Vagina (tissue), 2 donors: Measurements from ENCODE around the gene LOXL4. TPM values are rescaled to one million over a fixed set of nuclear protein-coding genes. Genes with fewer than 3 reads are reported as not detected.

ENCODE experiments used
- DNase-seq, 2 donors: peaks; one replicate each; pipeline ENCODE4 v3.0.0-alpha.2; 2017; ENCODE audit errors: extremely low spot score in 2 of 2
- H3K27ac ChIP-seq: fragments of 200-600 bp; sonication (generic); one replicate; pipeline ENCODE4 v1.5.1; 2019
- H3K27me3 ChIP-seq: fragments of 200-600 bp; sonication (generic); one replicate; pipeline ENCODE4 v1.5.1; 2019
- H3K36me3 ChIP-seq, 2 donors: fragments of 200-600 bp; sonication (generic); one replicate each; pipeline ENCODE4 v1.5.1; 2017 to 2019
- H3K4me1 ChIP-seq: fragments of 200-600 bp; sonication (generic); one replicate; pipeline ENCODE4 v1.5.1; 2019
- H3K4me3 ChIP-seq, 2 donors: fragments of 200-600 bp; sonication (generic); 1 replicate in 1 of 2; 2 replicates in 1 of 2; pipeline ENCODE4 v1.5.1; 2016 to 2019
- H3K9me3 ChIP-seq: fragments of 200-600 bp; sonication (generic); one replicate; pipeline ENCODE4 v1.5.1; 2019
- POLR2A ChIP-seq, 2 donors: fragments of 450-650 bp; IDR thresholded peaks; one replicate each; pipeline ENCODE4 v1.6.1; 2017; ENCODE audit warnings: antibody characterized with exemption in 2 of 2, mild to moderate bottlenecking in 2 of 2, moderate library complexity in 2 of 2
- POLR2AphosphoS5 ChIP-seq, 2 donors: sonication (generic); formaldehyde crosslinking; IDR thresholded peaks; one replicate each; pipeline ENCODE4 v1.9.0; 2017; ENCODE audit warnings: antibody characterized with exemption in 2 of 2, mild to moderate bottlenecking in 2 of 2, low read depth in 1 of 2; ENCODE audit not compliant: insufficient read depth in 1 of 2
- intact Hi-C: fragments of 100-400 bp; cut with DNase I; formaldehyde crosslinking; loops from one replicate; pipeline ENCODE4 v1.15.1; 2023
- total RNA-seq: library from RNA; depleted of rRNA; stranded (reverse); fragments of >200 nt; gene quantifications from one replicate; pipeline ENCODE4 v1.2.3, GENCODE V29; 2016
- TF ChIP-seq, protein P1 (sequence below), 3 experiments: fragments of 450-650 bp in 2 of 3; fragments of 200-600 bp in 1 of 3; sonication (generic) in 1 of 3; IDR thresholded peaks; one replicate each; pipeline ENCODE4 v1.5.1; 2017 to 2019; ENCODE audit warnings: antibody characterized with exemption in 3 of 3, mild to moderate bottlenecking in 2 of 3, moderate library complexity in 2 of 3

LOXL4 gene
- total RNA-seq, 1 donor from 2014 or later = 5.2 TPM

DNA sequence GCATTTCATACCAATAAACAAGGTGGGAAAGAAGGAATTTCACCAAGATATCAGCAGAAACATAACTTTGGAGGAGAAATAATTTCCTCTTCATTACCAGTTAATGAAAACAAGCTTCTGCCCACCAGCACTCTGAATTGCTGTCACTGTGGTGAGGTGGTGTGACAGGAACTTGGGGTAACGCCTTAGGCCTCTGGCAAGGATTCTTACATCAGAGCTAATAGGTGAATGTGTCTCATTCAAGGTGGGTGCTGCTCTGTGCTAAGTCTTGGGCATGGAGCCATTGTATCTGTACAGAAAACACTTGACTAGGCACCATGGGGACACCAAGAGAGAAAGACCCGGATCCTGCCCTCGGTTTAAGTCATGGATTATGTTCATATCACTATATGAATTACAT, 8.3 kb upstream of the LOXL4 start:
- intact Hi-C loops = no loop called here
- H3K27me3 ChIP-seq = no peaks in the 10 kb centered on the region
- no peaks in the 10 kb centered on the region for H3K4me1 ChIP-seq
- TF ChIP-seq, protein P1, sequence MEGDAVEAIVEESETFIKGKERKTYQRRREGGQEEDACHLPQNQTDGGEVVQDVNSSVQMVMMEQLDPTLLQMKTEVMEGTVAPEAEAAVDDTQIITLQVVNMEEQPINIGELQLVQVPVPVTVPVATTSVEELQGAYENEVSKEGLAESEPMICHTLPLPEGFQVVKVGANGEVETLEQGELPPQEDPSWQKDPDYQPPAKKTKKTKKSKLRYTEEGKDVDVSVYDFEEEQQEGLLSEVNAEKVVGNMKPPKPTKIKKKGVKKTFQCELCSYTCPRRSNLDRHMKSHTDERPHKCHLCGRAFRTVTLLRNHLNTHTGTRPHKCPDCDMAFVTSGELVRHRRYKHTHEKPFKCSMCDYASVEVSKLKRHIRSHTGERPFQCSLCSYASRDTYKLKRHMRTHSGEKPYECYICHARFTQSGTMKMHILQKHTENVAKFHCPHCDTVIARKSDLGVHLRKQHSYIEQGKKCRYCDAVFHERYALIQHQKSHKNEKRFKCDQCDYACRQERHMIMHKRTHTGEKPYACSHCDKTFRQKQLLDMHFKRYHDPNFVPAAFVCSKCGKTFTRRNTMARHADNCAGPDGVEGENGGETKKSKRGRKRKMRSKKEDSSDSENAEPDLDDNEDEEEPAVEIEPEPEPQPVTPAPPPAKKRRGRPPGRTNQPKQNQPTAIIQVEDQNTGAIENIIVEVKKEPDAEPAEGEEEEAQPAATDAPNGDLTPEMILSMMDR (IDR thresholded peaks at IDR 0.05) = no peak
- TF ChIP-seq POLR2AphosphoS5 (IDR thresholded peaks at IDR 0.05; ENCODE audit: insufficient read depth in 1 of 2, low read depth in 1 of 2) = no peak
- TF ChIP-seq POLR2A (IDR thresholded peaks at IDR 0.05) = no peak
- H3K36me3 ChIP-seq = no peaks in the 10 kb centered on the region
- no peak for DNase-seq
- no peaks in the 10 kb centered on the region for H3K9me3 ChIP-seq
- H3K27ac ChIP-seq = no peak overlapping the region
- H3K4me3 ChIP-seq = no peak overlapping the region

DNA sequence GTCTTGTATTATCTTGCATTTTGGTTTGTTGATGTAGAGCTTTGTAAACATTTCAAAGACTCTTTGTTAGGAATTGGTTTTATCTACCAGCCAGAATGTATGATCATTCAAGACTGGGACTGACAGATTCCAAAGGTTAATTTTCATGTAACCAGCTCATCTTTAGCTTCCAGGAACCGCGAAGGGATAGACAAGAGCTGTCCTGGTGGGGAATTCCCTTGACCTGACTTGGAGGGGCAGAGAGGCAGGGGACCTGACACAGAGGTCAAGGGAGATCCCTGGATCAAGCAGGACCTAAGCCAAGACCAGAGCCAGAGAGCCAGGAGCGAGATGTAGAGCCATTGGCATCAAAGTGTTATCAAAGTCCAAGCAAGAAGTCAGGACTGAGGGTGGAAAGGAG, 6.6 kb upstream of the LOXL4 start:
- H3K4me3 ChIP-seq = no peak overlapping the region
- intact Hi-C loops = no loop called here
- no peak for DNase-seq
- H3K36me3 ChIP-seq = no peaks in the 10 kb centered on the region
- H3K27me3 ChIP-seq = no peaks in the 10 kb centered on the region
- TF ChIP-seq POLR2A (IDR thresholded peaks at IDR 0.05) = no peak
- TF ChIP-seq, protein P1 (IDR thresholded peaks at IDR 0.05) = no peak
- no peak for TF ChIP-seq POLR2AphosphoS5 (IDR thresholded peaks at IDR 0.05; ENCODE audit: insufficient read depth in 1 of 2, low read depth in 1 of 2)
- no peak overlapping the region for H3K27ac ChIP-seq
- no peaks in the 10 kb centered on the region for H3K9me3 ChIP-seq
- peaks cover 4% of the 10 kb centered on the region for H3K4me1 ChIP-seq

DNA sequence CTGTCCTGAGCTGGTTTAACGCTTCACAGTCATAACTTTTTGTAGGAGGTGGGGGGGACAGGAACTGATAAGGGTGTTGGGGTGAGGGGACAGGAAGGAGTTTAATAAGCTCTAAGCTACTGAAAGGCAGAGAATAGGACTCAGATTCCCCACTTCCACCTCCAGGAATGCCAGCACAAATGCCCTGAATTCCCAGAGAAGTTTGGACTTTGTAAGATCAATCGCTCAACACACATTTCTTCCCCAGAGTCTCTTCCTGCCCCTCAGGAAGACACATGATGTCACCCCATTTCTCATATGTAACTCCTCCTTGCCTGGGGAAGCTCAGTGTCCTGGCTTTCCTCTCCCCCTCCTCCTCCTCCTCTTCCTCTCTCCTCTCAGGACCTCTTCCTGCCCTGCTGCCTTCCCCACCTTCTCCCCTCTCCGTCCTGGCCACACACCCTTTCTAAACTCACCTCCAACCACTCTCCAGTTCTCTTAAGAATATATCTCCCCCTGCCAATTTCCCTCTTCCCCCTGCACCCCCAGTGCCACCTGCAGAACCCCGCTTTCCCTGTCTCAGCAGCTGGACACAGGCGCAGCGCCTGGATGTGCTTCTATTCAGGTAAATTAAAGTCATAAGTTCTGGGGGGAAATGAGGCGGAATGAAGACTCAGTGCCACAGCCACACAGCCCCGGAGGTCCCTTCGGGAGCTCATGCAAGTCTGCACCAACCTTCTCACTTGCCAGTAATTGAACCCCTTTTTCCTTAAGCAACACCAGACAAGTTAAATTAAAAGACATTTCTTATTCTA, 5.3 kb upstream of the LOXL4 start:
- Histone ChIP-seq H3K4me1 (peaks cover 15% of the 10 kb centered on the region), H3K9me3 (no peaks in the 10 kb centered on the region), H3K36me3 (no peaks in the 10 kb centered on the region), H3K4me3 (no peak overlapping the region), H3K27me3 (no peaks in the 10 kb centered on the region), H3K27ac (no peak overlapping the region)
- intact Hi-C loops = no loop called here
- DNase-seq = no peak
- no peak for TF ChIP-seq POLR2AphosphoS5 (IDR thresholded peaks at IDR 0.05; ENCODE audit: insufficient read depth in 1 of 2, low read depth in 1 of 2)
- no peak for TF ChIP-seq POLR2A (IDR thresholded peaks at IDR 0.05)
- TF ChIP-seq, protein P1 (IDR thresholded peaks at IDR 0.05) = no peak

DNA sequence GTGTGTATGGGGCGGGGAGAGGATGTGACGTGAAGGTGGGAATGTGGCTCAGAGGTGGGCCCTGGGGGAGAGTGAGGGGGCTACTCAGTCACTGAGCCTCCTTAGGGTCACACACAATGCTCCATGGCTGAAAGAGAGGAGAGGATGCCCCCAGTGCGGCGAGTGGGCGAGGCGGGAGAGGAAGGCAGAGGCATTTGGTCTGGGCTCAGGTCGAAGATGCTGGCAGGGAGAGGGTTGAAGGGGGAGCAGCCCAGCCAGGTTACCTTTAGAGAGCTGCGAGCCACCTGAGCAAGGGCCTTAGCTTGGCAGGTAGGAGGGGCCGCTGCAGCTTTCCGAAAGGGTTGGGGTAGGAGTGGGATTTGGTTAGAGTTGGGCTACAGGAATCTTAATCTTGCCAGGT, 4.7 kb upstream of the LOXL4 start:
- Histone ChIP-seq H3K36me3 (no peaks in the 10 kb centered on the region), H3K27me3 (no peaks in the 10 kb centered on the region), H3K27ac (no peak overlapping the region), H3K4me3 (no peak overlapping the region), H3K9me3 (no peaks in the 10 kb centered on the region), H3K4me1 (peaks cover 17% of the 10 kb centered on the region)
- intact Hi-C loops = no loop called here
- TF ChIP-seq, protein P1 (IDR thresholded peaks at IDR 0.05) = no peak
- TF ChIP-seq POLR2AphosphoS5 (IDR thresholded peaks at IDR 0.05; ENCODE audit: insufficient read depth in 1 of 2, low read depth in 1 of 2) (no peak), POLR2A (IDR thresholded peaks at IDR 0.05) (no peak)
- no peak for DNase-seq

DNA sequence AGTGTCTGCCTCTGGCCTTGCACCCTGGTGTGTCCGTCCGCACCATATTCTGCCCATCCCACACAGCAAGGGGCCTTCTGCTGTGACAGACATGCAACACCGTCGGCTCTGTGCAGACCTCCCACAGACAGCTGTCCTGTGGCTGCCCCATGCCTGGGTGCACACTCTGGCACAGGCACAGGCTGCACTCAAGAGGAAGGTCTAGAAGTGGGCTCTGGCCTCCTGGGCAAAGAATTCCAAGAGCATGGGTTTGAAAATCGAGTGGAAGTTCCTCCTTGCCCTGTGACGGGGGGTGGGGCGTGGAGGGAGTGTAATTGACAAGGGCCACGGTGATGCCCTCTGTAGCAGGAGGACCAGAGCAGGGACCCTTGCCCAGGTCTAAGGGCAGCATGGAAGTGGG, 4.3 kb upstream of the LOXL4 start:
- Histone ChIP-seq H3K9me3 (no peaks in the 10 kb centered on the region), H3K4me1 (peaks cover 21% of the 10 kb centered on the region), H3K27me3 (no peaks in the 10 kb centered on the region), H3K27ac (no peak overlapping the region), H3K4me3 (no peak overlapping the region), H3K36me3 (no peaks in the 10 kb centered on the region)
- intact Hi-C loops = no loop called here
- DNase-seq = no peak
- TF ChIP-seq POLR2A (IDR thresholded peaks at IDR 0.05) (no peak), POLR2AphosphoS5 (IDR thresholded peaks at IDR 0.05; ENCODE audit: insufficient read depth in 1 of 2, low read depth in 1 of 2) (no peak)
- TF ChIP-seq, protein P1 (IDR thresholded peaks at IDR 0.05) = no peak
